ENCODE measurements around the gene MCU. TPM values are rescaled to one million over a fixed set of nuclear protein-coding genes. Genes with fewer than 3 reads are reported as not detected.

MCU gene
- total RNA-seq, 1 donor from 2014 or later = 15.5 TPM

- Mint-ChIP-seq H3K4me3 (no peak overlapping the region), H3K27me3 (peaks cover 2% of the 10 kb centered on the region), H3K9me3 (no peaks in the 10 kb centered on the region), H3K27ac (no peak overlapping the region), H3K4me1 (no peaks in the 10 kb centered on the region), H3K36me3 (ENCODE audit: low read depth) (no peaks in the 10 kb centered on the region)
- no peak for ATAC-seq (ENCODE audit: low read depth)
- ChIA-PET CTCF (no interaction called here), POLR2A (interaction anchor here (0.6 kb wide), 1 partner anchor 90 kb away, joined by 4 read pairs; no protein-coding TSS in a partner anchor)
- TF ChIP-seq CTCF (IDR thresholded peaks at IDR 0.05) = no peak
- no peak for DNase-seq
- intact Hi-C loops (cut with micrococcal nuclease) = no loop called here
Observed at GRCh38 chr10:72660220-72660619, 31.7 kb upstream of the MCU start.

- no peaks in the 10 kb centered on the region for H3K9me3 Mint-ChIP-seq
Observed at GRCh38 chr10:72661431-72661830, 30.5 kb upstream of the MCU start.

GRCh38 chr10:72663971-72664370 is 28.0 kb upstream of the MCU start:
- H3K36me3 Mint-ChIP-seq (ENCODE audit: low read depth) = no peaks in the 10 kb centered on the region
- DNase-seq = no peak
- no peak for ATAC-seq (ENCODE audit: low read depth)
- no peak overlapping the region for H3K4me3 Mint-ChIP-seq
- CTCF ChIA-PET = no interaction called here
- no peak overlapping the region for H3K27ac Mint-ChIP-seq
- intact Hi-C loops (cut with micrococcal nuclease) = no loop called here
- POLR2A ChIA-PET = no interaction called here
- no peaks in the 10 kb centered on the region for H3K4me1 Mint-ChIP-seq
- no peaks in the 10 kb centered on the region for H3K9me3 Mint-ChIP-seq
- TF ChIP-seq CTCF (IDR thresholded peaks at IDR 0.05) = no peak
- H3K27me3 Mint-ChIP-seq = peaks cover 5% of the 10 kb centered on the region

More at GRCh38 chr10:72661431-72661830, 30.5 kb upstream of the MCU start:
- Mint-ChIP-seq H3K27ac (no peak overlapping the region), H3K27me3 (peaks cover 4% of the 10 kb centered on the region), H3K4me1 (no peaks in the 10 kb centered on the region), H3K36me3 (ENCODE audit: low read depth) (no peaks in the 10 kb centered on the region), H3K4me3 (no peak overlapping the region)
- DNase-seq (no peak), ATAC-seq (ENCODE audit: low read depth) (no peak)
- intact Hi-C loops (cut with micrococcal nuclease) = no loop called here
- CTCF ChIA-PET = no interaction called here
- no peak for TF ChIP-seq CTCF (IDR thresholded peaks at IDR 0.05)
- POLR2A ChIA-PET = no interaction called here

- H3K4me1 Mint-ChIP-seq = no peaks in the 10 kb centered on the region
- DNase-seq = no peak
- H3K4me3 Mint-ChIP-seq = no peak overlapping the region
- ChIA-PET CTCF (no interaction called here), POLR2A (no interaction called here)
- H3K27ac Mint-ChIP-seq = no peak overlapping the region
- ATAC-seq (ENCODE audit: low read depth) = no peak
- no peak for TF ChIP-seq CTCF (IDR thresholded peaks at IDR 0.05)
- intact Hi-C loops (cut with micrococcal nuclease) = no loop called here
- no peaks in the 10 kb centered on the region for H3K36me3 Mint-ChIP-seq (ENCODE audit: low read depth)
- H3K9me3 Mint-ChIP-seq = no peaks in the 10 kb centered on the region
- peaks cover 5% of the 10 kb centered on the region for H3K27me3 Mint-ChIP-seq
Observed at GRCh38 chr10:72665925-72666324, 26.0 kb upstream of the MCU start.

GRCh38 chr10:72667207-72667864 is 24.6 kb upstream of the MCU start:
- Mint-ChIP-seq H3K9me3 (no peaks in the 10 kb centered on the region), H3K4me3 (no peak overlapping the region), H3K27ac (no peak overlapping the region), H3K4me1 (no peaks in the 10 kb centered on the region), H3K27me3 (peaks cover 7% of the 10 kb centered on the region), H3K36me3 (ENCODE audit: low read depth) (no peaks in the 10 kb centered on the region)
- POLR2A ChIA-PET = no interaction called here
- intact Hi-C loops (cut with micrococcal nuclease) = no loop called here
- DNase-seq = no peak
- no peak for ATAC-seq (ENCODE audit: low read depth)
- CTCF ChIA-PET = no interaction called here
- no peak for TF ChIP-seq CTCF (IDR thresholded peaks at IDR 0.05)
